ENCODE results near the gene RUNDC3A.
"Not testable (repeated sequence)": the region's sequence is repeated elsewhere in the genome, so short reads cannot be mapped to it uniquely, and the experiment has no call there.

Gene RUNDC3A

GRCh38 chr17:44361292-44362260 is 53.2 kb downstream of the RUNDC3A start:
- no peak for DNase-seq

GRCh38 chr17:44362459-44362948 is 54.1 kb downstream of the RUNDC3A start:
- DNase-seq, result no peak

- no peak for DNase-seq
Measured at GRCh38 chr17:44362949-44363612, 54.7 kb downstream of the RUNDC3A start.

- no peak for DNase-seq
Measured at GRCh38 chr17:44363613-44364159, 55.3 kb downstream of the RUNDC3A start, which contains the start of gene FAM171A2. Gene FAM171A2 (minus strand): TSS chr17:44363853. CDS start chr17:44363714, 139 bp downstream.

- DNase-seq, result not testable (repeated sequence)
Measured at GRCh38 chr17:44365051-44365450, 56.6 kb downstream of the RUNDC3A start.

GRCh38 chr17:44367231-44367979 is 59.0 kb downstream of the RUNDC3A start:
- no peak for DNase-seq
